GM12874 (cell line): ENCODE results near the gene GEMIN4.

ENCODE experiments used
- TF ChIP-seq, protein P1 (sequence below): IDR thresholded peaks from 2 replicates; pipeline ENCODE4 v1.5.1; 2011; ENCODE audit warnings: low read depth, mild to moderate bottlenecking, control low read depth, low read length, moderate library complexity; ENCODE audit not compliant: insufficient read depth

GEMIN4 gene

GRCh38 chr17:737561-738113, 14.4 kb downstream of the GEMIN4 start:
- TF ChIP-seq, protein P1, sequence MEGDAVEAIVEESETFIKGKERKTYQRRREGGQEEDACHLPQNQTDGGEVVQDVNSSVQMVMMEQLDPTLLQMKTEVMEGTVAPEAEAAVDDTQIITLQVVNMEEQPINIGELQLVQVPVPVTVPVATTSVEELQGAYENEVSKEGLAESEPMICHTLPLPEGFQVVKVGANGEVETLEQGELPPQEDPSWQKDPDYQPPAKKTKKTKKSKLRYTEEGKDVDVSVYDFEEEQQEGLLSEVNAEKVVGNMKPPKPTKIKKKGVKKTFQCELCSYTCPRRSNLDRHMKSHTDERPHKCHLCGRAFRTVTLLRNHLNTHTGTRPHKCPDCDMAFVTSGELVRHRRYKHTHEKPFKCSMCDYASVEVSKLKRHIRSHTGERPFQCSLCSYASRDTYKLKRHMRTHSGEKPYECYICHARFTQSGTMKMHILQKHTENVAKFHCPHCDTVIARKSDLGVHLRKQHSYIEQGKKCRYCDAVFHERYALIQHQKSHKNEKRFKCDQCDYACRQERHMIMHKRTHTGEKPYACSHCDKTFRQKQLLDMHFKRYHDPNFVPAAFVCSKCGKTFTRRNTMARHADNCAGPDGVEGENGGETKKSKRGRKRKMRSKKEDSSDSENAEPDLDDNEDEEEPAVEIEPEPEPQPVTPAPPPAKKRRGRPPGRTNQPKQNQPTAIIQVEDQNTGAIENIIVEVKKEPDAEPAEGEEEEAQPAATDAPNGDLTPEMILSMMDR = no peak

- TF ChIP-seq, protein P1 = no peak
Observed at GRCh38 chr17:733743-734142, 18.3 kb downstream of the GEMIN4 start.

DNA sequence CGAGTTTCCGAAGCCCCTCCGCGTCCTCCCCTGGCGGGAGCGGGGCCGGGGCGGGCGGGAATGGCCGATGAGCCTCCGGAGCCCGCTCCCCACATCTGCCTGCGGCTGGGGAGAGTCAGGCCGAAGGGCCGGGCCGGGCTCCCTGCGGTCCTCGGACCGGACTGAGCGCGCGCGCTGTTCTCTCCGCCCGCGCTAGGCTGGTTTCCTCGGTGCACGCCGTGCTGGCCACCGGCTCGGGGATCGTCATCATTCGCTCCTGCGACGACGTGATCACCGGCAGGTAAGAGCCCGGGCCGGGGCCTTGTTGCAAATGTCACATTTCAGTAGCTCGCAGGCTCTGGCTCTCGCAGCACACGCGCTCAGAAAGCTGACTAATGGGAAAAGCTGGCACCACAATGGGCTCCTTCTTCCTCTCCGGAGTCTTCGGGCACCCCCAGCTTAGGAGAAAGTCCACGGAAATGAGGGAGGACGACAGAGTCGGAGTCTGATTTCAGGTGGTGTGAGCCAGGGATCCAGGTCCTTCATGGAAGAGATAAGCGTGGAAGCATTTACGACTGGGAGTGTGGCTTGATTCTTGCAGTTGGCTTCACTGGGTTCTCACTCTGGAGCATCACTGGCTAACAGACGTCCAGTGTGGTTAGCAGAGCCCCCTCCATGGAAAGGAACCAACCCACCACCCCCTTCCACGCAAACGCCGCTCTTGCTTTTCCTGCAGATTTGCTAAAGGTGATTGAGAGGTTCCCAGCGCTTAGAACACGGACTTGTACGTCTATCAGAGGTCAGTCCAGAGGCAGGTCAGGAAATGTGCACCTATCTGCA, 19.0 kb downstream of the GEMIN4 start:
- TF ChIP-seq, protein P1 = no peak

DNA sequence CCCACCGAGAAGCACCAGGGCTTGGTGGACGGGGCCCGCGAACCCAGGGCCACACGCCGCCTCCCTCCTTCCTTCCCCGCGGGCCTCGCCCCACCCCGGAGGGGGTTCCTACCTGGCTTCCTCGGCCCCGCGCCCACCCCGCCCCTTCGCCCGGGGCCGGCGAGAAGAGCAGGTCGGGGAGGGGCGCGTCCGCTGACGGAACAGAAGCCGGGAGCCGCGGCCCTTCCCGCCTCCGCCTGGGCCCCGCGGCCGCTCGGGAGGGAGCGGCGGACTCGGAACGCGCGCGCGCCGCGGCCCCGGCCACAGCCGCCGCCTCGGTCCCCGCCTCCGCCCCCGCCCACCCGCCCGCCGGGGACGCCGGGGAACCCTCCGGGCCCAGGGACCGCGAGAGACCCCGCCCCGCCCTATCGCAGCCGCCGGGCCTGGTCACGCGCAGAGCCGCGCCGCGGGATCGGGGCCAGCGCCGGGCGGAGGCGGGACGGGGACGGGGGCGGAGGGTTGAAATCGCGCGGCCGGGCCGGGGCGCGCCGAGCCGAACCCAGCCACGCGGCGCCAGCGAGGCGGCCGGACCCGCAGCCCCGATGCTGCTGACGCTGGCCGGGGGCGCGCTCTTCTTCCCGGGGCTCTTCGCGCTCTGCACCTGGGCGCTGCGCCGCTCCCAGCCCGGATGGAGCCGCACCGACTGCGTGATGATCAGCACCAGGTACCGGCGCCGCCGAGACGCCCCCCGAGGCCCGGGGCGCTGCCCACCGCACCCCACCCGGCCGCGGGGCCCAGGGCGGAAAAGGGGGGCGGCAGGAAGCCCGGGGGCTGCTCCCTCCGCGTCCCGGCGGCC, 19.8 kb downstream of the GEMIN4 start, which contains the start of gene TLCD3A:
Gene TLCD3A (plus strand): TSS at position 530 of the 835 bp plus-strand sequence. CDS start 52 bp downstream, at position 582.
- TF ChIP-seq, protein P1 = no peak

DNA sequence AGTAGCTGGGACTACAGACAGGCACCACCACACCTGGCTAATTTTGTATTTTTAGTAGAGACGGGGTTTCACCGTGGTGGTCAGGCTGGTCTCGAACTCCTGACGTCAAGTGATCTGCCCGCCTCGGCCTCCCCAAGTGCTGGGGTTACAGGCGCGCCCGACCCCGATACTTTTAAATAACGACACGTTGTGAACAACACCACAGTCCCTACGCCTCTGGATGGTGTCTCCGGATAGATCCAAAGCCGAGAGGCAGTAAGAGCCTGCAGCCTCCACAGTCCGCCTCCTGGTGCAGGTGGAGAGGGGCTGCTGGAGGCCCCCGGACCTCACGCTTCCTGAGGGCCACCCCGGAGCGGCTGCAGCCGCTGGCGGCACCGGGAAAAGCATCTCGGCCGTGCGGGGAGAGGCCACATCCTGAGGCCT, 20.4 kb downstream of the GEMIN4 start:
- TF ChIP-seq, protein P1 = no peak

GRCh38 chr17:728911-729310, 23.2 kb downstream of the GEMIN4 start:
- TF ChIP-seq, protein P1 = no peak
